Hippocampal formation (tissue), 2 donors: Measurements from ENCODE around the gene TRPV5.

Experiments used
- DNase-seq, 2 donors: peaks; one replicate each; lab custom pipeline; 2025; lab: John Stamatoyannopoulos, UW

Gene TRPV5

DNA sequence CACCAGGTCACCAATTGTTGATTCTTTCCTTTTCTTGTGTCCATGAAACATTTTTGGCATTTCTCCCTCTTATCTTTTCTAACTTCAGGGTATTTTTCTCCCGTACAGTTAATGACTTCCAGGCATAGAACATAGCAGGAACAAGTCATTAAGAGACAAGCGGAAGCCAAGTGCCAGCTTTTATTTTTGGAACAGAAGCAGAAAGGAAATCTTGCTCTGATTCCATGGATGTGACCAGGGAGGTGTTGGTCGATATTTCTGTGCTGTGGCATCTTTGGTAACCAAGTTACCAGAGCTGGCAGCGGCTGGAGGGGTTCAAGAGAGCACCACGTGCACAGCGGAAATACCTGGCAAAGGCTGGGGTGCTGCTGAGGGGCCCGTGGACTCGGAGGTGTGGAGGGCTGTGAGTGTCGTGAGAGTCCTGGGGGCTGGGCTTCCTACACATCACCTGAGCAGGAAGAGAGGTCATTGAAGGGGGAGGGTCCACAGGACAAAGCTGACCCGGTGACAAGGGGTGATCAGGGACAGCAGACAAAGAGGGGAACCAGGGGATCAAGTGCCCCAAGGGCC lies 7.5 kb upstream of the TRPV5 start:
- no peak for DNase-seq

DNA sequence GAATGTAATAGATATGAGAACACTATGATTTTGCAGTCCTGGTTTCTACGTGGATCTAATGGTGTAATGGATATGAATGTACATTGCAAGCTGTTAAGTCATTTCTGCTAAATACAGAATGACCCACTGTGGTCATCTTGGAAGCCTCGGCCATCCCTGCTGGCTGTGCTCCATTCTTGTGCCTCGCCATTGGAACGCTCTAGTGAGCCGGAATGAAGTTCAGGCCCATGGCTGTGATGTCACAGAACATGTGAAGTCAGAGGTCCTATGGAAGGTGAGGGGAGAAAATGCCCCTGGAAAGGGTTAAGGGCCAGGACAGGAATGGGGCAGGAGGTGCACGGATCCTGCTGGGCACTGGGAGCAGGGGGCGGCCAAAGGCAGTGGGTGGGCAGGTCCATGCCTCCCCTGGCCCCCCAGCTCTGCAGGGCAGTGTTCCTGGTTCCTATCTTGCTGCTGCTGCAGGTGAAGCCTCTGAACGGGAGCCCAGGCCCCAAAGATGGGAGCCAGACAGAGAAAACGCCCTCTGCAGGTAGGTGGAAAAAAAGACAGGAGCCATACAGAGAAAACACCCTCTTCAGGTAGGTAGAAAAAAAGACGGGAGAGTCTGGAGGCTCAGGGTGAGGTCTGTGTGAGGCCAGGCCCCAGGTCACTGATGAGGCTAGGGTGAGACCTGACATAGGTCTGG lies 5.8 kb upstream of the TRPV5 start, which contains the start of gene LLCFC1:
LLCFC1 (plus strand) TSS at position 259 of the 685 bp plus-strand sequence; CDS start at position 397, 138 bp downstream.
- no peak for DNase-seq

DNA sequence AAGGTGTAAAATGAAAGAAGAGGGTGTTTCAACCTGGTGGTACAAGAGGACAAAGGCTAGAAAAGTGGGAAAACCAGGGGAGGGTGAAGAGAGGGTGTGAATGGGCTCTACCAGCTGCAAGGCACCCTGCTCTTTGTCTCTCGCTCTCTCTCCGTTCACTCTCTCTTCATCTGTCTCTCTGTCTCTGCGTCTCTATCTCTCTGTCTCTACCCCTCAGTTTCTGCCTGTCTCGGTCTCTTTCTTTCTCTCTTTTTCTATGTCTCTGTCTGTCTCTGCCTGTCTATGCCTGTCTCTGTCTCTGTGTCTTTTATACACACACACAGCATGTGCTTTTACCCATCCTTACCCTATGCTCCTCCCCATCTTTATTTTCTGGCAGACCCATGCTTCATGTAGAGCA lies 5.1 kb upstream of the TRPV5 start:
- no peak for DNase-seq

DNA sequence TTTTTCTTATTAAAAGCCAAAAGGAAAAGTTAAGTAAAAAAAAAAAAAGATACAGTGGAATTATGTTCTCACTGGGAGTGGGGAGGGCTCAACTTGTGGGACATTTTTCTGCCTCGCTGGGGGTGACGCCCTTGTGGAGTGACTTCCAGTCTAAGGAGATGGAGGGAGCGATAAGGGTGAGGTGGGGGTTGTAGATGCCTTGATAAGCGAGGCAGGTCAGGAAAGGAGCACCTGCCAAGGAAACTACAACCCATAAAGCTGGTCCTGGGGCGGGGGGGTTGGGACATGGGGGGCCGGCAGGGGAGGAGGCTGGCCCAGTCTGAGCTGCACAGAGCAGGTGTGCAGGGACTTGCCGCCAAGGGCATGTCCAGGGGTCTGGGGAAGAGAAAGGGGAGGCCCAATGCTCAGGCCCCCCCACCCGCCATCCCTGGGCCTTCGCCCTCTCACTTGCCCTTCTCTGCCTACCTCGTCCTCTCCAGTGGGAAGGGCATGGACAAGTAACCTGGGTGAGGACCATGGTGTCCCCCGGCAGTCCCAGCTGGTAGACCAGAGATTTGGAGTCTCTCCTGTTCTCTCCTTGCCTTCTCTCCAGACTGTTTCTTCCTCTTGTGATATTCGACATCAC lies 2.5 kb upstream of the TRPV5 start:
- no peak for DNase-seq

DNA sequence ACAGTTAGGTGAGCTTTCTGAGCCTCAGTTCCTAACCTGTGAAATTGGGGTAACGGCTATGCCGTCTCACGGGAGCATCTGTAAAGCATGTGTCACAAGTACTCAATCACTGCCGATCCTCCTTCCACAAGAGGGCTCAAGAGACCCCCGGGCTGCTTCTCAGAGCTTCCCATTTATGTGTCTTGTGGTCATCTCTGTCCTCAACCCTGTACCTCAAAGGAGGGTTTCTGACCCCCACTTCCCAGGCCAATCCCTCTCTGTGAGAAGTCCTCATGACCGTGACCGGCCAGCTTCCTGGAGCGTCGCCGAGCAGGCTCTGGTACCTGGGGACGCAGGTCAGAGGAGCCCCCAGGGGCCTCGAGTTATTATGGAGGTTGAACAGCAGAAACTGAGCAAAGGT lies 510 bp upstream of the TRPV5 start:
- DNase-seq = no peak

DNA sequence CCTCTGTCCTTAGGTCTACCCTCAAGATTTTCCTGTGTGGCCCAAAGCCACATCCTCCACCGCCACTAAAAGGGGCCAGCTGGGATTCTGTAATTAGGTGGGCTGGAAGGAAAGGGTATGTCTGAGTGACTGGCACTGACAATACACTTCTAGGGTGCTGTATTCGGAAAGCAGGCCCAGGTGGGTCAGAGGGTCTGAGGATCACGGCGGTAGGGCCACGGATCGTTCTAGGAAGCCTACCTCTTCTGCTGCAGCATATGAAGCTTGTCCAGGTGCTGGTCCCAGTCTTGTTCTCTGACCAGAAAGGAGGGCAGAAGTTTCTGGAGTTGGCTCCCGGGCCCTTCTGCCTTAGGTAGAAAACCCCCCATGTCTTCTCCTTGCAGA lies 462 bp downstream of the TRPV5 start:
- no peak for DNase-seq

DNA sequence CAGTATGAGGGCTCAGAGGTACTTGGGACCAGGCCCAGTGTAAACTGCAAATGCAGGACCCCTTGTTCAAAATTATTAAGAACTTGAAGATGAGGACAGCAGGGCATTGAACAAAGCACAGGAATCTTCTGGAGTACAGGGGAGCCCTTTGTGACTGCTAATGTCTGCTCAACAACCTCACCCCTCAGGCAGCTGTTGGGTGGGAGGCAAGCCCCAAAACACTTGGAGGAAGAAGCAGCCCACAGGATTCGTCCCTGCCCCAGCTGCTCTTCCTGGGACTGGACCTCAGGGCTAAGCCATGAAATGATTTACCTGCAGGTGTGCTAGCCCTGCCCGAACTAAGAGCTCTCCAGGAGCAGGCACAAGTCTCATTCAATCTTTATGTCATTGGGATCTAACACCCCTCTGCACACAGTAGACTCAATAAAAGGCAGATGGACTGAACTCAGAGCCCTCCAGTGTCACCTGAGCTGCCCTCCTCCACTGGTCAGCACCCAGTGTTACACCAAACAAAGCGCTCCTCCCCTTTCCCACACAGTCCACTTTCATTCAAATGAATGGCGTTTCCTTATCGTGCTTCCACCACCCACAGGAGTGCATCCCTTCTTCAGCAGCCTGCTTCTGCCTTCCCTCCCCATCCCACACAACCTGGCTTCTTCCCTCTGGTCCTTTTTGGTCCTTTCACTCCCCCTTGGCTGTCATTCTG lies 1.0 kb downstream of the TRPV5 start:
- no peak for DNase-seq

DNA sequence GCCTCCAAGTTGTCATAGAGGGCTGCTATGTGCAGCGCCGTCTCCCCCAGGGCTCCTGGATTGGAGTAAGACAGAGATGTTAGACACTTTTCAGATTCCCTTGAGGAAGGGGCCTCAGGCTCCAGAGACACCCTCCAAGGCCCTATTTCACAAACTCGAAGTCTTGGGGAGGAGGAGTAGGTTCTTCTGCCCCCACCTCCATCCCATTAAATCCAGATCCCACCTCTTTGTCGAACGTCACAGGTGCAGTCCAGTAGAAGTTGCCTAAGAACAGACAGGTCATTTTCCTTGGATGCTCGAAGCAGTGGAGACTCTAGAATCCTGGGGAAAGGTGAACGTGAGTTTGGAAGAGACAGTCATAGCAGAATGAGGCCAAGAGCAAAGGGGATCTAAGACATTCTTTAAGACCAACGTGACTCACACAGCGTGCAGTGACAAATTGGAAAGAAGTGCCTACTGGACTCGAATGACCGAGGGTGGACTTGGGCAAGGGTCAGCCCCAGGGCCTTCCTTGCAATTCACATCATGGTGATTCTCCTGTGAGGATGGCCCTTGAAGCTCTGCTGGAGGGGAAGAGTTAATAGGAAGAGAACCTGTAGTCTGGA lies 3.3 kb downstream of the TRPV5 start:
- no peak for DNase-seq

DNA sequence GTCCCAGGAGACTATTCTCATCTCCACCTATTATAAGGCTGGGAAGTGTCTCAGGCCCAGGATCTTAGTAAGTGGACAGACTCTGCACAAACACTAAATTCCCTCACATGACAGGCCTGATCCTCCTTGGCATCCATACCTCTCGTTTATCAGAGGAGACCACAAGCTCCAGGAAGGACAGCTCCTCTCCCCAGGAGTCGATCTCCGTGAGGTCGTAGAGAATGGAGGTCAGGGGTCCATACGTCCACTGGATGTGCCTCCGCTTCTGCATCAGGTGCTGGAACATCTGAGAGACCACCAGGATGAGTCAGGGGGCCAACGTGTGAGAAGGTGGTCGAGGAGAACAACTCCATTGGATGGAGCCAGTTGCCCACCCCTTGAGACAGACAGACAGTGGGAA lies 5.6 kb downstream of the TRPV5 start:
- no peak for DNase-seq

DNA sequence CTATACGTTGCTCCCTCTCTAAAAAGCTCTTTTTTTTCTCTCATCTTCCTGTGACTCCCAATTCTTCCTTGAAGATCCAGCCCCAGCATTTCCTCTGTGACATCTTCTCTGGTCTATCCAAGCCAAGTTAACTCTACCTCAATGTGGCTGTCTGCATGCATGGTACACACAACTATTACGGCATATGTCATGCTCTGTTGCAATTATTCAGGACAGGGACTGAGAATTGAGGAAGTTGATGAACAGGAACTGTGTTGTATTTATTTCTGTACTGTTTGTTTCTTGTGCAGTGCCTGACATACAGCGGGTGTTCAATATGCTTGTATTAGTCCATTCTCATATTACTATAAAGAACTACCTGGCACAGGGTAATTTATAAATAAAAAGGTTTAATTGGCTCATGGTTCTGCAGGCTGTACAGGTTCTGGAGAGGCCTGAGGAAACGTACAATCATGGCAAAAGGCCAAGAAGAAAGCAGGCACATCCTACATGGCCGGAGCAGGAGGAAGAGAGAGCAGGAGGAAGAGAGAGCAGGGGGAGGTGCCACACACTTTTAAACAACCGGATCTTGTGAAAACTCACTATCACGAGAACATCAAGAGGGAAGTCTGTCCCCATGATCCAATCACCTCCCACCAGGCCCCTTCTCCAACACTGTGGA lies 6.3 kb downstream of the TRPV5 start:
- DNase-seq = no peak

DNA sequence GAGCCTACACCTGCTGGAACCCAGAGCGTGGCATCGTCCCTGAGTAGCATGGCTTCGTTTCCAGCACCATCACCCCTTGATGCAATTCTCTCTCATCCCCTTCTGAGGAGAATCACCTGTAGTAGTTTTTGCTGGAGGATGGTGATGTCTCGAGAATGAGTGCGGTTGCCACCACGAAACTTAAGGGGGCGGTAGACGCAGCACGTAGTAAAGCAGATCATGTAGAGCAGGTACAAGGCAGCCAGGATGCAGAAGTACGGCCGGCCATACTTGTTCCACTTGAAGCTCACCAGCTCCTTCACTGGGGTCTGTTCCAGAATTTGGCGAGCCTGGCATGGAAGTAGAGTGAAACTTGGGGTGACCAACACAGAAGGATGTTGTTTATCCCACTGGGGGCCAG lies 8.1 kb downstream of the TRPV5 start:
- no peak for DNase-seq

DNA sequence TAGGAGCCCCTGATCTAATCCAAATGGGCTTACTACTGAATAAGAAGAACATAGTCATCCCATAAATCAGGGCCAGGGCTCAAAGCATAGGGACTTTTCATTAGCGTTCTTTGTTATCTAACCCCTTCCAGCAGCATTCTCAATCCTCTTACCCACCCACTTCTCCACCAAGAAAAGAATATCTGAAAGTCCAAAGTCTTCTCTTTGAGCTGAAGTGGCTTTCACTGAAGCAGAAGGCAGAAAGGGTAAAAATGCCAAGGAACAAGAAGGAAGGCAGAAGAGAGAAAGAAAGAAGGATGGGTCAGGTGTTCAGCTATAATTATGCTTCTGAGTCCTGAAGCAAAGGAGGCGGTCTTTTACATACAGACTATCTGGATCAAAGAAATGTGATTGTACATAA lies 10.2 kb downstream of the TRPV5 start:
- DNase-seq = no peak

DNA sequence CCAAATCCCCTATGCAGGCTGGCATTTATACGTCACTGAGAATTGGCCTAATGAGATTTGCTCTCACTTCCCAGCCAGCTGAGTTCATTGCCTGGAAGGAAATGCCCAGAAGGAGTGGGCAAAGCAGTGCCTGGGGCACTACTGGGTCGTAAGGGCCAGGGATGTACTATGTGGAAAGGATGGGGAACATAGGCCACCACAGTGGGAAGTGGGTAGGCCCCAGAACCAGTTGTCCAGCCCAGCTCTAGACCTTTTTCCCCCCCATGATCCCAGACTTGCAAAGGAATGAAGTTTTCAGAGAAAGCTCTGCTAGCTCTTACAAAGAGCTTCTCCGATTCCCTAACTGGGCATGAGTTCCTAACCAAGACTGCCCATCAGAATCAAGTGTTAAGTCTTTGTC lies 13.9 kb downstream of the TRPV5 start:
- DNase-seq = no peak

DNA sequence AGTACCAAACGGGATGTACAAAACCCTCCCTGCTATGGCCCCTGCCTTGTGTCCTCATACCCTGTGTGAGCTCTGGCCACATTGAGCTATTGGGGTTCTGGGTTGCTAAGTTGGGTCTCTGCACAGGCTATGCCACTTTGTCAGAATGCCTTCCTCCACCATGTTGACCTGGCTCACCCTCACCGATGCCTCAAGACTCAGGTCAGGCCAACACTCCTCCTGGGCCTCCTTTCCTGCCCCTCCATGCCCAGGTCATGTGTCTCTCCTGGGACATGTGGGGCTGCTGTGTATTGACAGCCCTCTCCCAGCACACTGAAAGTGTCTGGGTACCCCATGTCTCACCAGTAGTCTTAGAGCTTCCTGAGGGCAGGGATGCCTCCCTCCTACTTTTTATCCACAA lies 14.6 kb downstream of the TRPV5 start:
- no peak for DNase-seq

DNA sequence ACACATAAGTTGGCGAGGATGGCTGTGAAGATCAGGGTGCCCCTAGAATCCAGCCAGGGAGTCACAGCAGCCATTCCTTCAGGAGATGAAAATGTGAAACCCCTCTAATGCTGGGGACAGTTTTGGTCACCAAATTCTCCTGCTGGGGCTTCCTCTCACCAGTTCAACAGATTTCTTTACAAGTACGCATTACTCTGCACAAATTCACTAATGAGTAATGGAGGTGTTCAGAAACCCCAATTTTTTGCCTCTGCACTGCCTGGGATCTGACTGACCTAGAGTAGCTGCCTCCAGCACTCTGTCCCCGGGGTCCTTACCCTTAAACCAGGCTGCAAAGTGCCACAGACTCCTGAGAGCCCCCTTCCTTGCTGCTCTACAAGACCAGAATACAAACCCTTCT lies 16.1 kb downstream of the TRPV5 start:
- no peak for DNase-seq

DNA sequence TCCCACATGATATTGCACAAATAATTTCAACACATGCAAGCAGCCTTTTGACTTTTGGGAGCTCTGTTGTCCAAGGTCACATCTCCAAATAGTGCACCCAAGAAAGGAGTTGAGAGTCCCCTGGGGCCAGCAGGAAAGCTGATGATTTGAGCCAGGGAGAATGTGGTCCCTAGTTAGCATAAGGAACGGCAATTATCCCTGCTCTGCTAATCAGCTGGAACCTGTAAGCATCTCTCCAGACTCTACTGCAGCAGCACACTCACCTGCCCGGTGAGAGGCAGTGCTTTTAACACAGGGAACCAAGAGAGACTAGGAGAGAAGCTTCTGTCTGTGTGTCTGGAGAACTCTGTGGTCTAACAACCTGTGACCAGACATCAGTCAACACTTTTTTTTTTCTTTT lies 17.0 kb downstream of the TRPV5 start:
- DNase-seq = no peak

DNA sequence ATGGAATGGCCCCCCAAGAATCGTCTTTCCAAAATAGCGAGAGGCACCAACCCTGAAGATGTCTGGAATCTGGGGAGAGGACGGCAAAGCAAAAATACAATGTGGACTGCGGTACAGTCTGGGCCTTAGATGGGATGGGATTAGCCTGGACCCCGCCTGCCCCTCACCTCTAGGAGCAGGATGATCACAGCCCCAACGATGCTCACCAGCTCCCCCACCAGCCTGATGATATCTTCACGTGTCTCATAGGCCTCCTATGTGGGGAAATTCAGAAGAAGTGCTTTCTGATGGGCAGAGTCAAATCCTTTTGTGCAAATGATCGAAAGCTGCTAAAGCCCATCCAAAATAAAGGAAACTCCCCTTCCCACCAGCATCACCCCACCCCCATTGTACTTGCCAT lies 18.2 kb downstream of the TRPV5 start:
- DNase-seq = no peak

DNA sequence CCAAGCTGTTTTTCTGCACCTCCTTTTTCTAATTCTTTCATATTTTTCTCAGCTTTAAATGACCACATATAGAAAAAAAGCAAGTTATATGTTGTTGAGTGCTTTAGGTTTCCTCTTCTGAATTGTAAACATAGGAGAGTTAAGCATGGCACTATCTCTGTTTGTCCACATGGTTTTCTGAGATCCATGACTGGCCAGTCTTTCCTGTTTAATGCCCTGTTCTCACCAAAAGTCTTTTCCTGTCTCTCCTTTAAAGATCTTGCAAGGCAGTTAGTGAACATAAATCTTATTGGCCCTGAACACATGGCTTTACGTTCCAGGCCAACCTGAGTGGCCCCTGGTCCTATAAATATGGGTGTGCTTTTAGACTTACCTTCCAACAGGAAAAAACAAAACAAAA lies 19.4 kb downstream of the TRPV5 start:
- no peak for DNase-seq

DNA sequence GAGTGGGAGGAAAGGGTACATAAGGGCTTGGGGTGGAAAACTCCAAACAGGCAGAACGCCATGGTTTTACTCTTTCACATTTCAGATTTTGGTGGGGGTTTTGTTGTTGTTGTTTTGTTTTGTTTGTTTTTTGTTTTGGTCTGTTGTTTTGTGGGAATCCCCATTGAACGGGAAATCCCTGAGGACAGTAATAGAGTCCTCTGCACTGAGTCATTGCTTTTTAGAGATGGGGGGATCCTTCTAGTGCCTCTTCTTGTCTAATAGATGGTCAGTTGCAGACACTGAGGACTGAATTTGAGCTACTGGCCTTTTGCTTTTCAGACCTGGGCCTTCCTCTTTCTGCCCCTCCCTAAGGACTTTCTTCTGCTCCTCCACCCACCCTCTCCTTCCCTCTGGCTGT lies 20.0 kb downstream of the TRPV5 start:
- no peak for DNase-seq

DNA sequence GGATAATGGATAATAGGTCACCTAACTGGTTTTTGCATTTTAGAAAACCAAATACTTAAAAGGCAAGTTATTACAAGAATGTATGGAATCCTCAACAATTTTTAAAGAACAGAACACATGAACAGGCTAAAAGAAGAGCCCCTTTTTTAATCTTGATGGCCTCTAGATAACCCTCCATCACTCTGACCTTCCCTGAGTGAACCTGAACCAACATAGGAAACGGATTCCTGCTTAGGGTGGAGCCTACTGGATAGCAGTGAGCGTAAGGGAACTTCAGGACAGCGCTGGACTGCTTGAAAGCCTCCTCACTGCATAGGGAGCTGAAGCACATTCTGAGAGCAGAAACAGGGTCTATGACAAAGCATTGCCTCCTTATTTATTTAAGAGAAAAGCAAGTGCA lies 20.5 kb downstream of the TRPV5 start:
- DNase-seq = no peak

DNA sequence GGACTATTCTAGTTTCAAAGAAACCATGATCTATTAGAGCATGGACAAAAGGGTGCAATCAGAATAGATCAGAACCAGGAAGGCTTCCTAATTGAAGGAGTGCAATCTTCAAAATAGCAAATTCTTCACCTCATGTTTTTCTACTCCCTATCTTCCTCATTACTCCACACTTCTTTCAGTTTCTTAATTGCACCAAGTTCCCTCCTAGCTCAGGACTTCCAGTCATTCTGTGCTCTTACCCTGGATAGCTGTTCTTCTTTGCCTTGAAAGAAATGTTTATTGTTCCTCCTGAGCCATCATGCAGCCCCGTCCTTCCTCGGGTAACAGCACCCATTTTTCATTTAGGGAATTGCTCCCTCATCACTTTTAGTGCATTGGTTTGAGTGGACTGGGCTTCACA lies 23.1 kb downstream of the TRPV5 start:
- no peak for DNase-seq

DNA sequence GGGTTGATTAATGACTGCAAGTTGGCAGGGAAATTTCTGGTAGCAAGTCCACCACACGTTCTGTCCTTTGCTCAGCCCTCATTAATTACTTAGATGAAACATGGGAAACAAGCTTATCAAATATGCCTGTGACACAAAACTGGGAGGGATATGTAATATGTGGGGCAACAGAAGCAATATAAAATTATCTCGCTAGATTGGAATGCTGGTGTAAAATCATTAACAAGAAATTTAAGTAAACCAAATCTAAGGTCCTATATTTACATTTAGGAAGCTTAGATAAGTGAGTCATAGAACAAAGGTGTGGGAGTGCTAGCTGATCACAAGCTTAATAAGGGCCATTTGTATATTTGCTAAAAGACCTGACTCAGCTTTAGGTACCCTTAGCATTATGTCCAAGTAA lies 23.5 kb downstream of the TRPV5 start:
- no peak for DNase-seq
